Activated CD8-positive, alpha-beta memory T cell treated with anti-CD3 and anti-CD28 coated beads, Interleukin-2, amount 50 U/mL, for 24 hours (primary cell): ENCODE results near the gene KCNK6.
A peak's percentile ranks its signal among the peaks of the same experiment; 100 is the strongest.
"Not testable (repeated sequence)": the region's sequence is repeated elsewhere in the genome, so short reads cannot be mapped to it uniquely, and the experiment has no call there.

Source experiments
- DNase-seq: peaks from one replicate; pipeline ENCODE4 v3.0.0-alpha.2; 2020; ENCODE audit errors: extremely low read depth

The KCNK6 gene

DNA sequence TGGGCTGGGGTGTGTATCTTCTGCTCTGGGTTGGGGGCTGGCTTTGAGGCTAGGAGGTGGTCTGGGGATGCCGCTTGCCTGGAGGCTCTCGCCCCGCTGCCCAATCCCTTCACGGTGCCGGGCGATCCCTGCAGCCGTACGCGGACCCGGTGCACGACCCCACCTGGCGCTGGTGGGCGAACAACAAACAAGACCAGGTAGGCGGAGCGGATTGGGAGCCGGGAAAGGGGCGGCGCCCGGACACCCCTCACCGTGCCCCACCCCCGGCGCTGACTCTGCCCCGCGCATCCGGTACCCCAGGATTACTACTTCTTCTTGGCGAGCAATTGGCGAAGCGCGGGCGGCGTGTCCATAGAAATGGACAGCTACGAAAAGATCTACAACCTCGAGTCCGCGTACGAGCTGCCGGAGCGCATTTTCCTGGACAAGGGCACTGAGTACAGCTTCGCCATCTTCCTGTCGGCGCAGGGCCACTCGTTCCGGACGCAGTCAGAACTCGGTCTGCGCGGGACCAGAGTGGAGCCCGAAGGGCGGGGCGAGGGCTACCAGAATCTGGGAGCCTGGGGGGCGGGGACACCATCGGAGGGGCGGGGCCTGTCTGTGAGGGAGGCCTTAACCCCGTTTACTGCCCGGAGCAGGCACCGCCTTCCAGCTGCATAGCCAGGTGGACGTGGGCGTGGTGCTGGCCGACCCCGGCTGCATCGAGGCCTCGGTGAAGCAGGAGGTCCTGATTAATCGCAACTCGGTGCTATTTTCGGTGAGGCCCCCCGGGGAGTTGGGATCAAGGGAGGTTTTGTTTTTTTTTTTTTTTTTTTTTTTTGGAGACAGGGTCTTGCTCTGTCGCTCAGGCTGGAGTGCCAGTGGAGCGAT, 42.7 kb downstream of the KCNK6 start:
- DNase-seq = peak; percentile 63

GRCh38 chr19:38362946-38363688, 43.5 kb downstream of the KCNK6 start:
- not testable (repeated sequence) for DNase-seq

- no peak for DNase-seq
Measured at GRCh38 chr19:38367041-38367440, 47.4 kb downstream of the KCNK6 start.

DNA sequence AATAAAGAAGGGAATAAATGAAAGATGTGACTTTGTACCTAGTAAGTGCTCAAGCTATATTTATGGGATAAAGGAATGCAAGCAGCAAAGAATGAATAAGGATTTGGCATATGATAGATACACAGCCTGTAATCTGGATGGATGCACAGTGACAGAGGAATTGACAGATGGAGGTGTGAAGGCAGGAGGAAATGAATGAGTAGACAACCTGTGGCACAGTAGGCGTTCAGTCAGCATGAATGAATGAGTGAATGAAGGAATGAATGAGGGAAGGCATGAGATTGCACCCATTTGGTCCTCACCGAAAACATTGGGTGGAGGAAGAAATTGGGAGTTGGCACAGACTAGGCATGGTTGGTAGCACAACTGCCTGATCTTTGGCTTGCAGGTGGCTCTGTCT, 49.9 kb downstream of the KCNK6 start:
- DNase-seq = no peak

- no peak for DNase-seq
Measured at GRCh38 chr19:38370299-38370698, 50.7 kb downstream of the KCNK6 start.

- no peak for DNase-seq
Measured at GRCh38 chr19:38371081-38371480, 51.4 kb downstream of the KCNK6 start.

GRCh38 chr19:38373907-38374331, 54.3 kb downstream of the KCNK6 start:
- no peak for DNase-seq

- DNase-seq = peak; percentile 95
Measured at GRCh38 chr19:38374332-38375097, 54.9 kb downstream of the KCNK6 start, which contains the start of gene PSMD8. TSS of gene PSMD8 (plus strand) at chr19:38374571. CDS start at chr19:38374602, 31 bp downstream.

DNA sequence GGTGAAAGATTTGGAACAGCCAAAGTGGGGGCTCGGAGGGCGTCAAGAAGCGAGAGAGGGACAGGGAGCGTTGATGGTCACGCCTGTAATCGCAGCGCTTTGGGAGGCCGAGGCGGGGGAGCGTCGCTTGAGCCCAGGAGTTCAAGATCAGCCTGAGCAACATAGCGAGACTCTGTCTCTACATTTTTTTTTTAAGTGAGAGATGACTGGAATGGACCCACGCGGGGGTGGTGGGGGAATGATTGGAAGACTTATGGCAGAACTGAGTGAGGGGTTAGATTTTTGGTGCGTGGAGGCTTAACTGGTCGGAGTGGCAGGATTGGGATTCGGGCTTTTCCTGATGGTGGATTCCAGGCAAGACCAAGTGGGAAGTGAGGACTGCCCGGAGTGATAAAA, 55.5 kb downstream of the KCNK6 start:
- DNase-seq = no peak

GRCh38 chr19:38375748-38376147, 56.1 kb downstream of the KCNK6 start:
- no peak for DNase-seq

DNA sequence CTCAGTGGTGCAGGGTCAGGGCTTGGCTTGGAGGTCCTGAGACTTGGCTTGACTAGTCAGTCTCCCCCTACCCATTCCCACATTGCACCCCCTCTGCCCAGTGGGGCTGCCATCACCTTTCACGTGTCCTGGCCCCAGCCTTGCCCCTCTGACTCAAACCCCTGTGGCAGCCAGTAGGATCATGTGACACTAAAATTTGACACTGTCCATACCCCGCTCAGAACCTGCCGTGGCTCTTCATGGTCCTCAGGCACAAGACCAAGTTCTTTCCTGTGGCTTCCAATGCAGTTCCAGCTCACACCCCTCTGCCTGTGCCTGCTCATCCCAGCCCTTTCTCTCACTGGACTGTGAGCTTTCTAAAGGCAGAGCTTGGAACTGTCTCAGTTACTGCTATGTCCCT, 56.9 kb downstream of the KCNK6 start:
- no peak for DNase-seq

GRCh38 chr19:38377052-38377451, 57.4 kb downstream of the KCNK6 start:
- no peak for DNase-seq

- no peak for DNase-seq
Measured at GRCh38 chr19:38378866-38379265, 59.2 kb downstream of the KCNK6 start.

GRCh38 chr19:38381138-38381537, 61.5 kb downstream of the KCNK6 start:
- DNase-seq = no peak
